Middle frontal gyrus (tissue), 1 donor: ENCODE results near the gene UNC5A.

ENCODE experiments used
- DNase-seq: peaks from one replicate; pipeline ENCODE4 v3.0.0-alpha.2; 2015; ENCODE audit warnings: low spot score; ENCODE audit errors: extremely low spot score

Gene UNC5A

GRCh38 chr5:176844706-176845391 lies 34.5 kb downstream of the UNC5A start:
- DNase-seq = no peak

- DNase-seq = no peak
Measured at GRCh38 chr5:176845392-176845713, 35.0 kb downstream of the UNC5A start.

- no peak for DNase-seq
Measured at GRCh38 chr5:176846335-176847140, 36.2 kb downstream of the UNC5A start.

- no peak for DNase-seq
Measured at GRCh38 chr5:176847148-176847547, 36.8 kb downstream of the UNC5A start.

GRCh38 chr5:176847726-176848290 lies 37.4 kb downstream of the UNC5A start:
- DNase-seq = no peak

GRCh38 chr5:176848651-176849050 lies 38.3 kb downstream of the UNC5A start:
- DNase-seq = no peak

- DNase-seq = no peak
Measured at GRCh38 chr5:176849611-176850227, 39.4 kb downstream of the UNC5A start.

- no peak for DNase-seq
Measured at GRCh38 chr5:176850371-176851245, 40.2 kb downstream of the UNC5A start.

- DNase-seq = no peak
Measured at GRCh38 chr5:176851380-176851779, 41.0 kb downstream of the UNC5A start.

GRCh38 chr5:176851871-176852658 lies 41.7 kb downstream of the UNC5A start:
- DNase-seq = no peak

- DNase-seq = no peak
Measured at GRCh38 chr5:176853151-176853778, 42.9 kb downstream of the UNC5A start.

GRCh38 chr5:176854164-176854563 lies 43.8 kb downstream of the UNC5A start:
- no peak for DNase-seq

- no peak for DNase-seq
Measured at GRCh38 chr5:176855598-176855997, 45.2 kb downstream of the UNC5A start.

- no peak for DNase-seq
Measured at GRCh38 chr5:176856746-176857145, 46.4 kb downstream of the UNC5A start.

GRCh38 chr5:176857216-176857893 lies 47.0 kb downstream of the UNC5A start:
- DNase-seq = no peak

- no peak for DNase-seq
Measured at GRCh38 chr5:176857894-176858273, 47.5 kb downstream of the UNC5A start.

GRCh38 chr5:176859916-176860315 lies 49.6 kb downstream of the UNC5A start:
- DNase-seq = no peak

GRCh38 chr5:176860381-176860780 lies 50.0 kb downstream of the UNC5A start:
- no peak for DNase-seq

- DNase-seq = no peak
Measured at GRCh38 chr5:176861276-176861675, 50.9 kb downstream of the UNC5A start.
